Measurements from ENCODE around the gene OLFM4. TPM values are rescaled to one million over a fixed set of nuclear protein-coding genes. Genes with fewer than 3 reads are reported as not detected.

OLFM4 gene, protein sequence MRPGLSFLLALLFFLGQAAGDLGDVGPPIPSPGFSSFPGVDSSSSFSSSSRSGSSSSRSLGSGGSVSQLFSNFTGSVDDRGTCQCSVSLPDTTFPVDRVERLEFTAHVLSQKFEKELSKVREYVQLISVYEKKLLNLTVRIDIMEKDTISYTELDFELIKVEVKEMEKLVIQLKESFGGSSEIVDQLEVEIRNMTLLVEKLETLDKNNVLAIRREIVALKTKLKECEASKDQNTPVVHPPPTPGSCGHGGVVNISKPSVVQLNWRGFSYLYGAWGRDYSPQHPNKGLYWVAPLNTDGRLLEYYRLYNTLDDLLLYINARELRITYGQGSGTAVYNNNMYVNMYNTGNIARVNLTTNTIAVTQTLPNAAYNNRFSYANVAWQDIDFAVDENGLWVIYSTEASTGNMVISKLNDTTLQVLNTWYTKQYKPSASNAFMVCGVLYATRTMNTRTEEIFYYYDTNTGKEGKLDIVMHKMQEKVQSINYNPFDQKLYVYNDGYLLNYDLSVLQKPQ
- not detected for total RNA-seq

DNA sequence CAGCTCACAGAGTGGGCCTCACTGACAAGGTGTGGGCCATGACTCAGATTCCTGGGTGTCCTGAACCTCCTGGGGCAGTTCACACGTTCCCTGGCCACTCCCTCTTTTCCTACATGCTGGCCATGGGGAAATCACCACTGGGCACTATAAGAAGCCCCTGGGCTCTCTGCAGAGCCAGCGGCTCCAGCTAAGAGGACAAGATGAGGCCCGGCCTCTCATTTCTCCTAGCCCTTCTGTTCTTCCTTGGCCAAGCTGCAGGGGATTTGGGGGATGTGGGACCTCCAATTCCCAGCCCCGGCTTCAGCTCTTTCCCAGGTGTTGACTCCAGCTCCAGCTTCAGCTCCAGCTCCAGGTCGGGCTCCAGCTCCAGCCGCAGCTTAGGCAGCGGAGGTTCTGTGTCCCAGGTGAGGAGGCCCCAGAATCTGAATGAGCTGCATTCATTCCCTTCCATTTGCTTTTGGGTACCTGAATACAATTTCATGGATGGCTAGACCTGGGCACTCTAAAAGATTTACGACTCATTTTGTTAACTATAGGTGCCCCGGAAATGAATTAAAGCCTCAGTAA, at the start of gene OLFM4:
TSS of gene OLFM4 (plus strand) at position 177 of the 567 bp plus-strand sequence. CDS start at position 201, 24 bp downstream.
- no peaks in the 10 kb centered on the region for H3K9me3 Mint-ChIP-seq
- no peaks in the 10 kb centered on the region for H3K36me3 Mint-ChIP-seq
- ATAC-seq: no peak
- DNase-seq (ENCODE audit: low spot score in 2 of 2): no peak
- H3K27ac Mint-ChIP-seq: no peak within 1 kb of the TSS

GRCh38 chr13:52978989-52979388, 49.6 kb upstream of the OLFM4 start:
- no peak for DNase-seq (ENCODE audit: low spot score in 2 of 2)
- Mint-ChIP-seq H3K9me3 (no peaks in the 10 kb centered on the region), H3K36me3 (no peaks in the 10 kb centered on the region), H3K27ac (no peak overlapping the region)
- ATAC-seq: no peak

- Mint-ChIP-seq H3K9me3 (no peaks in the 10 kb centered on the region), H3K36me3 (no peaks in the 10 kb centered on the region), H3K27ac (no peak overlapping the region)
- DNase-seq (ENCODE audit: low spot score in 2 of 2) (no peak), ATAC-seq (no peak)
Observed at GRCh38 chr13:52980695-52981094, 47.9 kb upstream of the OLFM4 start.

GRCh38 chr13:52983836-52984235, 44.8 kb upstream of the OLFM4 start:
- DNase-seq (ENCODE audit: low spot score in 2 of 2) (no peak), ATAC-seq (no peak)
- Mint-ChIP-seq H3K27ac (no peak overlapping the region), H3K36me3 (no peaks in the 10 kb centered on the region), H3K9me3 (no peaks in the 10 kb centered on the region)

GRCh38 chr13:52984881-52985363, 43.7 kb upstream of the OLFM4 start:
- ATAC-seq (no peak), DNase-seq (ENCODE audit: low spot score in 2 of 2) (no peak)
- Mint-ChIP-seq H3K36me3 (no peaks in the 10 kb centered on the region), H3K9me3 (no peaks in the 10 kb centered on the region), H3K27ac (no peak overlapping the region)

GRCh38 chr13:52991344-52992020, 37.1 kb upstream of the OLFM4 start:
- ATAC-seq (no peak), DNase-seq (ENCODE audit: low spot score in 2 of 2) (no peak)
- Mint-ChIP-seq H3K27ac (no peak overlapping the region), H3K9me3 (no peaks in the 10 kb centered on the region), H3K36me3 (no peaks in the 10 kb centered on the region)

DNA sequence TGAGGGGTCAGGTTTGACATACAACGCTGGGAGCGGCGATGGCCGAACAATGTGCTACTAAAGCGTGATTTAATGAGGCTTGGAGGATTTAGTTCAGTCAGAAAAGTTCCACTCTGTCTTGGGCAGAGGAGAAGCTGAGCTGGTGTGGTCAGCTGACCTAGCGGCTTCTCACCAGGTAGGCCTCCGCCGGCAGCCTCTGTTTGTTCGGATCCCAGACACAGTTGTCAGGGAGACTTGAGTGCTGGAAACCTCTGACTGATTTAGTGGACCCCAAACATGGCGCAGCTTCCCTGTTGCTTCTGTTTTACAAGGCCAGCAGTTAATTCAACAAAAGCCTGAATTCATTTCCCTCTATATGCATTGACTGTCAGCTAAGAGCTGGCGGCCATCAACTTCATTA, 36.5 kb upstream of the OLFM4 start:
- ATAC-seq (no peak), DNase-seq (ENCODE audit: low spot score in 2 of 2) (no peak)
- Mint-ChIP-seq H3K36me3 (no peaks in the 10 kb centered on the region), H3K9me3 (no peaks in the 10 kb centered on the region), H3K27ac (no peak overlapping the region)

DNA sequence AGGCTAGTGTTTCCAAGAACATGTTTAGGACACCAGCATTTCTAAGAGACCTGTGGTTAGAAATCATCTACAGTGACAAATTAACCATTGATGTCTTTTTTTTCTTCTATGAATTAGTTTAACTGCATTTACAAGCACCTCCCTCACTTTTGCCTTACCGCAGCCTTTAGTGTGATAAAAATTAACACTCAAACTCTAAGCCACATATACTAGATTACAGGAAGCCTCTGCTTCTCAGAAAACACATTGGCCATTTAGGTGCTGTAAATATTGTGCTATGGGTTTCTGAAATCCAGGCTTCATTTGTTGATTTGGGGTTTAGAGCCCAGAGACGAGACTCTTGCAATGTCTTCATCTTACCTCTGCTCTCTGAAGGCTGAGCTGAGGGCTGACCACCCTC, 34.6 kb upstream of the OLFM4 start:
- DNase-seq (ENCODE audit: low spot score in 2 of 2): no peak
- no peaks in the 10 kb centered on the region for H3K9me3 Mint-ChIP-seq
- no peak overlapping the region for H3K27ac Mint-ChIP-seq
- no peak for ATAC-seq
- H3K36me3 Mint-ChIP-seq: no peaks in the 10 kb centered on the region

- ATAC-seq: no peak
- Mint-ChIP-seq H3K36me3 (no peaks in the 10 kb centered on the region), H3K27ac (no peak overlapping the region), H3K9me3 (peaks cover 3 to 4% of the 10 kb centered on the region in 2 donors)
- no peak for DNase-seq (ENCODE audit: low spot score in 2 of 2)
Observed at GRCh38 chr13:52994865-52995264, 33.7 kb upstream of the OLFM4 start.

- peaks cover 3 to 4% of the 10 kb centered on the region in 2 donors for H3K9me3 Mint-ChIP-seq
- DNase-seq (ENCODE audit: low spot score in 2 of 2) (no peak), ATAC-seq (no peak)
- no peaks in the 10 kb centered on the region for H3K36me3 Mint-ChIP-seq
- H3K27ac Mint-ChIP-seq: no peak overlapping the region
Observed at GRCh38 chr13:52995946-52996345, 32.7 kb upstream of the OLFM4 start.

GRCh38 chr13:52997951-52998876, 30.4 kb upstream of the OLFM4 start:
- Mint-ChIP-seq H3K27ac (no peak overlapping the region), H3K36me3 (no peaks in the 10 kb centered on the region), H3K9me3 (peaks cover 3 to 4% of the 10 kb centered on the region in 2 donors)
- no peak for DNase-seq (ENCODE audit: low spot score in 2 of 2)
- ATAC-seq: no peak

- Mint-ChIP-seq H3K27ac (no peak overlapping the region), H3K36me3 (no peaks in the 10 kb centered on the region), H3K9me3 (peaks cover 3 to 4% of the 10 kb centered on the region in 2 donors)
- no peak for DNase-seq (ENCODE audit: low spot score in 2 of 2)
- ATAC-seq: no peak
Observed at GRCh38 chr13:52999093-52999696, 29.4 kb upstream of the OLFM4 start.

- H3K36me3 Mint-ChIP-seq: no peaks in the 10 kb centered on the region
- no peak for DNase-seq (ENCODE audit: low spot score in 2 of 2)
- peak overlapping the region in 1 of 2 donors; percentile 55 for H3K27ac Mint-ChIP-seq
- no peak for ATAC-seq
- peaks cover 3 to 4% of the 10 kb centered on the region in 2 donors for H3K9me3 Mint-ChIP-seq
Observed at GRCh38 chr13:53001444-53002225, 27.0 kb upstream of the OLFM4 start.

- no peaks in the 10 kb centered on the region for H3K36me3 Mint-ChIP-seq
- no peak overlapping the region for H3K27ac Mint-ChIP-seq
- H3K9me3 Mint-ChIP-seq: peaks cover 0 to 5% of the 10 kb centered on the region in 2 donors
- no peak for DNase-seq (ENCODE audit: low spot score in 2 of 2)
- ATAC-seq: no peak
Observed at GRCh38 chr13:53004573-53004972, 24.0 kb upstream of the OLFM4 start.

DNA sequence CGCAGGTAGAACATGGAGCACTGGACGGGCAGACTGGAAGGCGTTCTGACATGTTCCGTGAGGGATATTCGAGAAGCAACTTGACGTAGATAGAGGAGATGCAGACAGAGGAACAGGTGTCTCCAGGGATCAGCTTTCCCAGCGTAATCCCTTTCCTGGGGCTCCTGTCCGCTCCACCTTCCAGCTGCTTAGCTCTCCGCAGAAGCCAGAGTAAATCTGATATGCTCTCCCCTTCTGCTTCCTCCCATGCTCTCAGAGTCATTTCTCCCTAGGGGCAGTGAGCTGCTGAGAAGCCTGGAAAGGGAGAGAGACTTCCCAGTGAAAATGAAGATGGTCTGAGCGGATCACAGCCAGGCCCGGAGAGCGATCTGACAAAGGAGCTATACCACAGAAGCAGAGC, 23.0 kb upstream of the OLFM4 start:
- ATAC-seq (no peak), DNase-seq (ENCODE audit: low spot score in 2 of 2) (no peak)
- Mint-ChIP-seq H3K9me3 (peaks cover 0 to 5% of the 10 kb centered on the region in 2 donors), H3K27ac (no peak overlapping the region), H3K36me3 (no peaks in the 10 kb centered on the region)

Data from activated naive CD4-positive, alpha-beta T cell treated with anti-CD3 and anti-CD28 coated beads, Interleukin-2, amount 50 U/mL, for 72 hours (primary cell).